Skeletal muscle cell (primary cell): Measurements from ENCODE around the gene FOXE3.

Experiments used
- DNase-seq: peaks from one replicate; pipeline ENCODE4 v3.0.0-alpha.2; 2010; ENCODE audit warnings: low read depth
- H3K4me3 ChIP-seq: 2 replicates; pipeline ENCODE4 v1.5.1; 2011; ENCODE audit warnings: low read depth, mild to moderate bottlenecking, control low read depth, low read length, moderate library complexity

The FOXE3 gene

DNA sequence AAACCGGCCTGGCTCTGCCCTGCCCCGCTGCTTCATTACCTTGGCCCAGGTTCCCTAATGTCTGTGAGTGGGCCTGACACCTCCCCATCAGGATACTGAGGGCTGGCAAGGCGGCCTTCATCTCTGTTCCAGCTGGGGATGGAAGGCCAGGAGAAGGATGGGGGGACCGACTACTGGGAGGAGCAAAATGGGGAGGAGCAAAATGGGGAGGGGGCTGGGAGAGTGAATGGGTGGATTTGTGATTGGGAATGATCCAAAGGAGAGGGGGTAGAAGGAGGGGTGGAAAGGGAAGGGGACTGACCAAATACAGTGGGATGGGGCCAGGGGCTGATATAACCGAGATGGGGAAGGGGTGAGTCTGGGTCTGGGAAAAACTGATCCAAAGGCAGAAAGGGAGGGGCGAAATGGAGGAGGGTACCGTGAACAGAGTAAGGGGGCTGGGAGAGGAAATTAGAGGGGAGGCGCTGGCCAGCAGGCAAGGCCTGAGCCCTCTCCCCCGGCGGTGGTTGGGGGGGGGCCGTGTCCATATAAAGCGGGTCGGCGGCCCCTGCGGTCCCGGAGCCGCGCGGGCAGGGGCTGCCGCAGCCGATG, at the start of gene FOXE3:
FOXE3 (plus strand) TSS at position 558 of the 591 bp plus-strand sequence; CDS start at position 589, 31 bp downstream.
- H3K4me3 ChIP-seq: peak within 1 kb of the TSS; percentile 38

DNA sequence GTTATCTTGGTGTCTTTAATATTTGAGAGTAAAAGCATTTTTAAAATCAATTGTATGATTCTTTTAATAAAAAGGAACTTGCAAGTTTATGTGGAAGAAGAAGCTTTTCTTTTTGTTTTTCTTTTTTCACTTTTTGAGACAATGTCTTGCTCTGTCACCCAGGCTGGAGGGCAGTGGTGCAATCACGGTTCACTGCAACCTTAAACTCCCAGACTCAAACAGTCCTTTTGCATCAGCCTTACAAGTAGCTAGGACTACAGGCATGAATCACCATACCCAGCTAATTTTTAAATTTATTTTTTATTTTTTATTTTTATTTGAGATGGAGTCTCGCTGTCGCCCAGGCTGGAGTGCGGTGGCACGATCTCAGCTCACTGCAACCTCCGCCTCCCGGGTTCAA, 48.4 kb upstream of the FOXE3 start:
- H3K4me3 ChIP-seq: no peak overlapping the region
- no peak for DNase-seq

More for the DNA sequence above, at the start of gene FOXE3:
- no peak for DNase-seq

DNA sequence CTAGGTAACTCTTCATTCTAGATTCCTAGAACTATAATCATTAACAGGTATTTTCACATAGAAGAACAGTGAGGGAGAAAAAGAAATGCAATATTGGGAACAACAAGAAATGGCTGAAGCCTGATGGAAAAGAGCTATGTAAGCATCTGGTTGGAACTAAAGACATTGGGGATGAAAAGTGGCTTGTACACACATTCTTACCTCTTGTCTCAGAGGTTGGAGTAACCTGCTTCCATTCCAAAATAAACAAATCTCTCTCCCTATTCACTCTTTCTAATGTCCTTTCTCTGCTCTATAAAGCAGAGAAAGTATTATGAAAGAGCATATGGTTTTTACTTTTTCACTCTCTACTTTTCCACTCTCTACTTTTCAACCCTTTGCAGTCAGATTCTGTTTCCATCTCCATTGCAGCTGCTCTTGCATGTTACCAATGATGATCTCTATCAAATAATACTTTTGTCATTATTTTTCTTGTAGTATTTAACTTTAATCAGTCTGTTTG, 45.0 kb upstream of the FOXE3 start:
- DNase-seq: no peak
- H3K4me3 ChIP-seq: no peak overlapping the region

DNA sequence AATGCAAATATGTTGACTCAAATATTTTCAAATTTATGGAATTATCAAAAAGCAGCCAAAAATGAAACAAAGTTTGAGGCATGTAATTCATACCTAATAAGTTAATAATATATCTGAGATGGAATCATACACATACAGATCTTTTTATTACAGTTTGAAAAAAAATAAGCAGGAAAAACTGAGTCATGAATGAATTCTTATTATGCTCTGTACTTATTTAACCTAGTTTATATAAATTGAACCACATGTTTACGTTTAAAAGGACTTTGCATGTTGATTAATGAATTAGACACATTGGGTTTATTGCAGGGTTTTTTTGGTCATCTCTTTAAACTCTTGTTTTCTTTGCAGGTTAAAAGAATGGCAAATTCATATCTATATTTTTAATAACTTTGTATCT, 41.6 kb upstream of the FOXE3 start:
- no peak for DNase-seq
- H3K4me3 ChIP-seq: no peak overlapping the region

DNA sequence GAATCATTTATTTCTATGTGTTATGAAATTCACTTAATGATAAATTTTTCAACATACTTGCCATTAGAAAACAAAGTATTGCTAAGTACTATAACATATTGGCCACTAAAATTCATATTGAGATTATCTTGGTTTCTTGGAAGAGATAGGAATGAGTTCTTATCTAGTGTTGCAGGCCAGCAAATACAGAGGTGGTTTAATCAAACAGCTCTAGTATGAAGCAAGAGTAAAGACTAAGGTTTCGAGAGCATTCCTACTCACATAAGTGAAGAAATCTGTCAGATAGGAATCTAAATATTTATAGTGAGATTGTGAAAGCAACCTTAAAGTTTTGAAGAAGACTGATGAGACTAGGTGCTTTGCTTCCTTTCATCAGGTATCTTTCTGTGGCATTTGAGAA, 37.9 kb upstream of the FOXE3 start:
- no peak overlapping the region for H3K4me3 ChIP-seq

DNA sequence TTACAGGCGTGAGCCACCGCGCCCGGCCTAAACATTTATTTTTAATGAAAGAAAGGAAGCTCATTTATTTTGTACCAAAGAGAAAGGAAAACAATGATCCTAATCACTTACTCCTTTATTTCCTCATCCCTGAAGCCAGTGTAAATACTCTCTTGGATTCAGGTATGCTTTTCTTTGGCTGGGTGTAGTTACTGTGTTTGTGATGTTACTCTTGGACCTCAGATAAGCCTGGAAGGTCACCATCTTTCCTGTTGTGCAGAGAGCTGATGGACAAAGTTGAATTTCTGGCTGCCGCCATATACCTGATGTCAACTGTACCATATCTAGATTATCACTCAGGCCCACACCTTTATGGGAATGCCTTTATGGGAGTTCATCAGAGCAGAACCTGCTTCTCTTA, 35.4 kb upstream of the FOXE3 start:
- no peak overlapping the region for H3K4me3 ChIP-seq

More for the DNA sequence above, 37.9 kb upstream of the FOXE3 start:
- DNase-seq: no peak

DNA sequence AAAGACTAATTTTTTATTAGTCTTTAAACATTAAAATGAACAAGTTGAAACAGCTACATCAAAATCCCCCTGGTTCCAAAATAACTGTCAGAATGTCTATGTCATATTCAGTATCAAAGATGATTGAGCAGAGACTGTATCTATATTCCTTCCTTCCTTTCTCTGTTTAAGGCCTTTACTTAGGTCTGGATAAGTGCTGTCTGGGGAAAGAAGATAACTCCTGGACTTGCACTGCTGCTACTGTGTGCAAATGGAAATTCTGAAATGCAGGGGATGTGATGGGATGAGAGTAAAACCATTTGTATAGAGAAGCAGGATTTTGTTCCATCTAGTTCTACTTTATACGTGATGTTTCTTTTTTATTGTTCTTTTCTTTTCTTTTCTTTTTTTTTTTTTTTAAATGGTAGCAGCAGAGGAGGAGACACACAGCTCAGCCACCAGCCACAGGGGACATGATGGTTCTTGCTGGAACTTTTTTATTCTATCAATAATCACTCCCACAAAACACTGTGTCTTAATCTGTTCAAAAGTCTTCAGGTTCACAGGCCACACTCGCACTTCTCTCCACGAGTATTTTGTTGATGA, 33.6 kb upstream of the FOXE3 start:
- no peak overlapping the region for H3K4me3 ChIP-seq
- no peak for DNase-seq

More for the DNA sequence above, 35.4 kb upstream of the FOXE3 start:
- DNase-seq: no peak

DNA sequence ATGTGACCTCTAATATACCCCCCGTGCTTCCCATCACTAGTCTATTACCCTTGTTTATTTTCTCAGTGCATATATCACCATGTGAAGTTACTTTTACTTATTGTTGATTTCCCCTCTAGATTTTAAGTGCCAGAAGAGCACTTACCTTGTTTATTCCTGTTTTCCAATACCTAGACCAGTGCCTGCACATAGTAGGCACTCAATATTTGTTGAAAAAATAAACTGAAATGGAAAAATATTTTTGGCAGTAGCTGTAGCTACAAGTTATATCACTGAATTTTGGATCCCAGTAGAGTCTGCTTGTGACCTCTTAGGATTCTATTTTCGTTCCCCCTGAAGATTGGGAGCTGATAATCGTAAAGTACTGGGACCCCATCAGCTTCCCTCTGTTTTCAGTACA, 32.0 kb upstream of the FOXE3 start:
- H3K4me3 ChIP-seq: no peak overlapping the region
- DNase-seq: no peak

DNA sequence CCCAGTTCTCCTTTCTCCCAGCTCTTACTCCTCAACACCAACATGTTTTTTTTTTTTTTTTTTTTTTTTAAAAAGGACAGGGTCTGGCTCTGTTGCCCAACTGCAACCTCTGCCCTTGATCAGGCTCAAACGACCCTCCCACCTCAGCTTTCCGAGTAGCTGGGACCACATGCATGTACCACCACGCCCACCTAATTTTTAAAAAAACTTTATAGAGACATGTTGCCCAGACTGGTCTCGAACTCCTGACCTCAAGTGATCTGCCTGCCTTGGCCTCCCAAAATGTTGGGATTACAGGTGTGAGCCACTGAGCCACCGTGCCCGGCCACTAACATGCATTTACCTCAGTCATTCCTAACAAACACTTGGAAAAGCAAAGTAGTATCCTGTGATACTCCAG, 31.1 kb upstream of the FOXE3 start:
- no peak for DNase-seq
- H3K4me3 ChIP-seq: no peak overlapping the region

DNA sequence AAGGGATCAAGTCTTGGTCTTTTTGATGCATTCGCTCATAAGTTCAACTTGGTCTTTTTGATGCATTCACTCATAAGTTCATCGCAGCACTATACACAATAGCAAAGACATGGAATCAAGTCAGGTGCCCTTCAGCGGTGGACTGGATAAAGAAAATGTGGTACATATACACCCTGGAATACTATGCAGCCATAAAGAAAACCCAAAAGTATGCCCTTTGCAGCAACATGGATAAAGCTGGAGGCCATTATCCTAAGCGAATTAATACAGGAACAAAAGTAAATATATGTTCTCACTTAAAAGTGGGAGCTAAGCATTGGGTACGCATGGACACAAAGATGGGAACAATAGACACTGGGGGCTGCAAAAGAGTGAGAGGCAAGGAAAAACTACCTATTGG, 29.8 kb upstream of the FOXE3 start:
- H3K4me3 ChIP-seq: no peak overlapping the region
- DNase-seq: no peak

DNA sequence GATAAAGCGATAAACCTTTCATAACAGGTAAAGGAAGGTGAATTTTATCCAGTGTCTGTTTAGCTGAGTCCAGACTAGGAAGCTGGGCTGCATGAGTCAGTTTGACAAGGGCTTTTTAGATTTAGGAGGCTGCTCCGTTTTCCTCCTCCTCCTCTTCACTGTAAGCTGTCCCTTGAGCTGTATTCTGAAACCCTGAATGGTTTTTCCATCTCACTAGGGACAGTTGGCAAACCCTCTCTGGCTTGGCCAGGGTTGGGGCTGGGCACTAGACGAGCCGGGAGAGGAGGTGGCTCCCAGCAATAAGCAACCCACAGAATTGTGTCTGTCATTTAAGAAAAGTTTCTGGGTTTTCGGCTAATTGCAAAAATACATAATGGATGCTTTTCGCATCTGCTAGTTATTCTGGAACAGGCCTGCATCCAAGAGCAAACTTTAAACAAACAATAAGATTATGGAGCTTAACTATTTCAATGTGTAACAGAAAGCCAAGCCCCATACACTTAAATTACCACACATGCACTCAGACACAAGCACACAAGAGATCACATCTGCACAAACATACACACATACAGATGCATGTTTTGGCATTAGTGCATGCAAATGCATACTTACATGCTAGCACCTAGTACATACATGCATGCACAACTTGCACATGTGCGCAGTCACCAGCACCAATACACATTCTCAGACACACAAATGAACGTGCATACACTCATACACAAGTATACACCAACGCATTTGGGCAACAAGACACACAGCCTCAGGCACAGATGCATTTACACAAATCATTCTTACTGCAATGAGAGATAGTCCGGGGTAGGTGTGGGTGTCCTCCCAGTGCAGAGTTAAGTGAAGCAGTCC, 27.8 kb upstream of the FOXE3 start:
- DNase-seq: no peak
- no peak overlapping the region for H3K4me3 ChIP-seq

DNA sequence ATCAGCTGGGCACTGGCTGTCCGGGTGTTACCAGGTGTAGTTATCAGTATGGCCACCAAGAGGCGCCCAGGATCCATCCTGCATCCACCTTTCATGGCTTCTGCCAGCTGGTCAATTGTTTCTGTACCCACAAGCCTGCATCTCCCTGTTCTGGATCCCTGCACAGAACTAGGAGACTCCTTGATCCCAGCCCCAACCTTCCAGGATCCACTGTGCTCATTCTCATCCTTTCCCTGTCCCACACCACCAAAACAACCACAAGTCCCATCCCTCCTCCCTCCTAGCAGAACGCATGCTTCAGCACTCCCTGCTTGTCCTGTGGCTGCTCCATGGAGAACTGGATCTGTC, 27.2 kb upstream of the FOXE3 start:
- H3K4me3 ChIP-seq: no peak overlapping the region
- no peak for DNase-seq

DNA sequence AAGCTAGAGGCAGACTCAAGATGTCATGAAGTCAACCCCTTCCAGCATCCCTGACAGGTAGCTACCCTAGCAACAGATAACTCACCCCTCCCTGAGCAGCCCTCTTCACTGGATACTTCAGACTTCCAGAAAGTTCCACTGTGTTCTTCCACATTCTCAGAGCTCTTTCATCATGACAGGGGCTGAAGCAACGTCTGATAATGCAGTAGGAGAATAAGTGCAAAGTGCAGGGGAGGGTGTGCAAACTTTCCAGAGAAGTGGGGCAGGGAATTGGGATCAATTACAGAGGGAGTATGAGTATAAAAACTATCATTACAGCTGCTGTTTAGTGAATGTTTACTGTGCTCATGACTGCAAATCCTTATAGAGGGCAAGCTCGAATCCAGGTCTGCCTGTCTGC, 26.4 kb upstream of the FOXE3 start:
- no peak for DNase-seq

DNA sequence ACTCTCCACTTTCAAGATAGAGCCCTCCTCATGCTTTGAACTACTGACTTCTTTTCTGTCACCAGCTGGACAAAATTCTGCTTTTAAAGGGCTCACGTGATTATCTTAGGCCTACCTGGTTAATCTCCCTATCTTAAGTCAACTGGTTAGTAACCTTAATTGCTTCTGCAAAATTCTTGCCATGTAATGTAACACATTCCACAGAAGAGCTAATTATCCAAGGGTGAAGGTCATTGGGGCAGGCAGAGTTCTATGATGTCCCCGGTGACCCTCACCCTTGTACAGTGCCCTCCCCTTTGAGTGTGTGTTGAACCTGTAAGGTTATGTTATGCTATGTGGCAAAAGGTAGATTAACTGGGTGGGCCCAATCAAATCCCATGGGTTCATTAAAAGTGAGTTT, 25.2 kb upstream of the FOXE3 start:
- H3K4me3 ChIP-seq: no peak overlapping the region
- no peak for DNase-seq

More for the DNA sequence above, 26.4 kb upstream of the FOXE3 start:
- H3K4me3 ChIP-seq: no peak overlapping the region

DNA sequence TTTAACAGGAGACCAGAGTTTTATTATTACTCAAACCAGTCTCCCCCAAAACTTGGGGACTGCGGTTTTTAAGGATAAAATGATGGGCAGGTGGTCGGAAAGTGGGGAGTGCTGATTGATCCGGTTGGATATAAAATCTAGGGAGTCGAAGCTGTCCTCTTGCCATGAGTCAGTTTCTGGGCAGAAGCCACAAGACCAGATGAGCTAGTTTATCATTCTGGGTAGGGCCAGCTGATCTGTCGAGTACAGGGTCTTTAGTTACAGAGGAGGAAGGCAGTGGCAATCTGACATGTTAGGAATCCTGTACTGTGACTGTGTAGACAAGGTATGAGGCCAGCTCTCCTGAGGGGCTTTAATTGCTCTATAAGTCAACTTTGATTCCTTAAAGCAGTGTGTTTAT, 22.9 kb upstream of the FOXE3 start:
- no peak for DNase-seq
- no peak overlapping the region for H3K4me3 ChIP-seq

DNA sequence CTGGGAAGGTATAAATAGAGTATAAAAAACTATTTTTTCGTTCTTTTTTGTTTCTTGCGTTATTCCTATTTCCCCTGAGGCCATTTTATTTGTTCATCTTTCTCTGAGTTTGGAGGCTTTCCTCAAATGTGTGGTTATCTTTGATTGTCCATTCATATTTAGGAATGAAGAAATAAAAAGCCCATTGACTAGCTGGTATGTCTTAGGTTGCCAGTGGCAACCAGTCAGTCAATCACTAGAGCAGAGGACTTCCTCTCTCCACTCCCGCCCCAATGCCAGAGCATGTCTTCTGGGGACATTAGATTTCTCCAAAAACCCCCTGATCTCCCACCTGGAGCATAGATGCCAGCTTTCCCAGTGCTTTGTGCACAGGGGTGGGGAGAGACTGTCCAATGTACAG, 20.7 kb upstream of the FOXE3 start:
- no peak for DNase-seq
- no peak overlapping the region for H3K4me3 ChIP-seq

DNA sequence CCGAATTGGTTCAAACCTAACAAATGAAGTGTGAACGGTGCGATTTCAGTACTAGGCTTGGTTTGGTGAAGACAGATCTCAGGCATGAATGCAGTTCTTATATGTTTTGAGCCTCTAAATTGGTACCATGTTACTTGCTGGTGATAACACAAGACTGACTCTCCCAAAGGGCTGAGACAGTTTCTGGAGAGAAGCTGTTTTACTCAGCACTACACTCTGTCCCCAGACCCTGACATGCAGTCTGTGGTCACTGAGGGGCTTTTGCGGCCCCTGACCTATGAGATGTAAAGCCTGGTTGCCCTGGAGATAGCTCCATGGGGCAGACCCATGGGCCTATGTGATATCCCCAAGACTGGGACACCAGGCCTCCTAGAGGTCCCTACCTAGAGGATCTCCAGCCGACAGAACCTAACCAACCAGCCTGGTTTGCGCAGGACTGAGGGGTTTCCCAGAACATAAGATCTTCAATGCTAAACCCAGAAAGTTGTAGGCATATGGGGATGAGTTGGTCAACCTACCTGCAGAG, 19.4 kb upstream of the FOXE3 start:
- no peak overlapping the region for H3K4me3 ChIP-seq
- DNase-seq: no peak

DNA sequence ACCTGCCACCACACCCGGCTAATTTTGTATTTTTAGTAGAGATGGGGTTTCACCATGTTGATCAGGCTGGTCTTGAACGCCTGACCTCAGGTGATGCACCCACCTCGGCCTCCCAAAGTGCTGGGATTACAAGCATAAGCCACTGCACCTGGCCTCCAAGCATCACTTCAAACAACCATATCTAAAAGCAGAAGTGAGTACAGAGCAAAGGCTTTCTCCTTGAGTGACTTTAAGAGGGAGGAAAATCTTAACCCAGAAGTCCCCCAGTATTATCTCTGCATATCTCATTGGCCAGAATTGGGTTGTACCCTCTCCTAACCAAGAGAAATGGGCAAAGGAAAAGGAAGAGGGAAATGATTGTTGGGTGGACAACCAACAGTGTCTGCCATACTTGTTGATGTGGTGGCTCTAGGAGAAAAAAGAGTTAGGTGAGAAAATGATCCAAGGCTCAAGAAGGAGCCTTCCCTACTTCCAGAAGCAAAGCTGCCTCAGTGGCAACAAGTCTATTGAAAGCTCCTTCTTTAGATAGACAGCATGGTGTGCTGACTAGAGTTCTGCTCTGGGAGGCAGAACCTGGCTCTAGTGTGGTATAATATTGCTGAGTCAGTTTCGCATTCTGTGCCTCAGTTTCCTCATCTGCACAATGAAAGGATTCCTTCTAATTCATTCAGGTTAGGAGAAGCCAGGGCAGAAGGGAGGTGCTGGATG, 16.8 kb upstream of the FOXE3 start:
- DNase-seq: no peak

DNA sequence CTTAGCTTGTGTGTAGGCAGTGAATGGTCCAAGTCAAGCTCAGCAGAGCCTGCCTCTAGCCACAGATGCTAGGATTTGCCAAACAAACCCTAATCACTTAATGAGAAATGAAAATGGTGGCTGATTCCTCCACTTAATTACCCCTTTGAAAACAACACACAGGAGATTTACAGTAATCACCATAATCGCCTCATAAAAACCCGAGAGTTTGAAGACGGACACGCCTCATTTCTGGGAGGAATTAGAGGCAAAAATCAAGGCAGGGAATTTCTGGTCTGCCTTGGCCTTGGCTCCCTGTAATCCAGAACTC, 16.3 kb upstream of the FOXE3 start:
- DNase-seq: no peak
- no peak overlapping the region for H3K4me3 ChIP-seq

More for the DNA sequence above, 16.8 kb upstream of the FOXE3 start:
- no peak overlapping the region for H3K4me3 ChIP-seq

DNA sequence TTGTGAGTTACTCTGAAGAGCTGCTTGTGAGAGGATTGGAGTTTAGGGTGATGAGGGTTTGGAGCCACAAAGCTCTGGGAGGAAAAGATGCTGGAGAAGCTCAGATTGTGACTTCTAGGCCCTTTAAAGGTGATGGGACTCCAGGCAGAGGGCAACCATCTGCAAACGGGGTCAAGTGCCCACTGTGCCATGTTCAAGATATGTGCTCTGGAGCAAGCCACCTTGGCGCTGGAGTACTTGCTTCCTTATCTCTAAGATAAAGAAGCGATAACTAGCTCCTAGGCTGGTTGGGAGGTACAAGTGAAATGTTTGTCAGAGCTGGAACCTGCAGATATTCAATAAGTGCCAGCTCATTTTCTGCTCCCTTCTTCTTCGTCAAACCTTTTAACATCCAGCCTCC, 14.3 kb upstream of the FOXE3 start:
- DNase-seq: no peak
- no peak overlapping the region for H3K4me3 ChIP-seq
